Measurements from ENCODE around the gene OTX1. TPM values are rescaled to one million over a fixed set of nuclear protein-coding genes. Genes with fewer than 3 reads are reported as not detected.

The OTX1 gene
- total RNA-seq, 2 donors from 2014 or later, result not detected

DNA sequence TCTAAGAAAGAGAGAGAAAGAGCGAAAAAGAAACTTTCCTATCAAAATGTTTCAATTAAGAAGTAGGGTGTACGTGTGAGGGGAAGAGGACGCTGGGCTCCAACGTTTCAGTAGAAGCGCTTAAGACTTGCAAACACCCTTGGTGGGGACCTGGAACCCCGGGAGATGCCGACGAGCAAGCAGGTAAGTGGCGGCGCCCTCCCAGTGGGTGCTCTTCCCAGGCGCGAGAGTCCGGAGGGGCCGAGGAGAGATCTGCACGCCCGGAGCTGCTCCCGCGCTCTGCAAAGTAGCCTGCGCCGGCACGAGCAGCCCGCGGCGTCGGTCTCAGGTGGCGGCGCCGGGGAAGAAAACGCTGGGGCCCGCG, 678 bp upstream of the OTX1 start:
- no peaks in the 10 kb centered on the region for H3K9me3 ChIP-seq (ENCODE audit: control insufficient read depth, low read length, poor library complexity, severe bottlenecking)
- DNase-seq, result no peak
- peak; percentile 32 for ATAC-seq
- H3K27ac Mint-ChIP-seq, result no peak overlapping the region
- peaks cover 87% of the 10 kb centered on the region for H3K27me3 Mint-ChIP-seq
- peaks cover 8% of the 10 kb centered on the region for H3K36me3 Mint-ChIP-seq (ENCODE audit: low read depth)
- H3K4me1 Mint-ChIP-seq, result peaks cover 40% of the 10 kb centered on the region
- H3K4me3 Mint-ChIP-seq, result peak overlapping the region; percentile 95

DNA sequence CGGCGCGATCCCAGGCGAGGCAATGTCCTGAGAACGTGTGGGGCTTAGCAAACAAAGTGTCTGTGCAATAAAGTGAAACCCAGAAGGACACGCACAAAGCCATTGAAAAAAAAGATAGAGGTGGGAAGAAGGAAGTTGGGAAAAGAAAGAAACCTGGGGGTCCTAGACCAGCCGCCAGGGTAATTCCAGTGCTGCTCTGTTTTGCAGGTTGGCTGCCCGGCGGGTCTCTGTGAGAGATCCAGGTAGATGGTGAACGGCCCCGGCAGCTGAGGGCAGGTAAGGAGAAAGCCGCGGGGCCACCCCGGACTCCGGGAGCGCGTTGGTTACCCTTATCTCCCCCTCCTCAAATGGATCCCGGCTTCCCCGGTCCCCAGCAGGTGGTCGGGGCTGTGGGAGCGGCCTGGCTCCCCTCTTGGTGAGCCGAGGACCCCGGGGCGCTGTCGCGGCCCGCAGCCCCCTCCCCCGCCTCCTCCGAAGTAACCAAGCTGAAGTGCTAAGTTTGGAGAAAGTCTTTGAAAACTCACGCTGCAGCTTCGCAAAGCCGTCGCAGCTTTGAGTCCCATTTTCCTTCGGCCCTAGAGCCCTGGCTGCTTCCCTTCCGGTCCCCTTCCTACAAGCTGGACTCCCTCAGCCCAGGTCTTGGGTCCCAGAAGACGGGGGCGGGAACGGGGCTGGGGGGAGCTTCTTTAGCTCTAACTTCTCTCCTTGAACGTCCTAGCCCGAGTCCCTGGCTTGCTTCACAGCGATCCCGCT, 588 bp downstream of the OTX1 start:
- ATAC-seq (no peak), DNase-seq (no peak)
- peaks cover 7% of the 10 kb centered on the region for H3K36me3 Mint-ChIP-seq (ENCODE audit: low read depth)
- no peak overlapping the region for H3K27ac Mint-ChIP-seq
- peak overlapping the region; percentile 87 for H3K4me3 Mint-ChIP-seq
- peaks cover 86% of the 10 kb centered on the region for H3K27me3 Mint-ChIP-seq
- H3K4me1 Mint-ChIP-seq, result peaks cover 45% of the 10 kb centered on the region
- H3K9me3 ChIP-seq (ENCODE audit: control insufficient read depth, low read length, poor library complexity, severe bottlenecking), result no peaks in the 10 kb centered on the region

DNA sequence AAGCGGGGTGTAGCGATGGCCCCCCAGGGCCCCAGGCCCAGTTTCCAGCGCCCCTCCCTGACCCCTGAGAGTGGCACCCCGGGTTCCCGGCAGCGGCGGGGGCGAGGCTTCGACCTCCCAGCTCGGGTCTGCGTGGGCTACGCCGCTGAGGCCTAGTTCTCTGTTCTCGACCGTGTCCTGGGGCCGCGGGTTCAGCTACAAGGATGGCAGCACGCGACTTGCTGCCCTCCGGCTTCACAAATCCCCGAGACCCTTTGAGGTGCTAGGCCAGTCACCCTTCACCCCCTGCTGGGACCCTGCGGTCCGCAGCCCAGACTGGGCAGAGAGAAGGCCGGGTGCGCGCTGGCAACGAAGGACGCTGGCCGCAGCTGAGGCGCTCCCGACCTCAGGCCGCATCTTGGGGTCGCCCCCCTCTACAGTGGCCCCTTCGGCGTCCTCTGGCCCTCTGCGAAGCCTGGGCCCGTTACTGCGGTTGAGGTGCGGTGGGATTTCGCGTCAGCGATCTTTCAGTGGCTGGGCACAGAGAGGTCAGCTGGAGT, 1.2 kb downstream of the OTX1 start:
- peaks cover 44% of the 10 kb centered on the region for H3K4me1 Mint-ChIP-seq
- peaks cover 86% of the 10 kb centered on the region for H3K27me3 Mint-ChIP-seq
- peak overlapping the region; percentile 80 for H3K4me3 Mint-ChIP-seq
- no peak overlapping the region for H3K27ac Mint-ChIP-seq
- ATAC-seq (no peak), DNase-seq (no peak)
- H3K9me3 ChIP-seq (ENCODE audit: control insufficient read depth, low read length, poor library complexity, severe bottlenecking), result no peaks in the 10 kb centered on the region
- peaks cover 10% of the 10 kb centered on the region for H3K36me3 Mint-ChIP-seq (ENCODE audit: low read depth)

DNA sequence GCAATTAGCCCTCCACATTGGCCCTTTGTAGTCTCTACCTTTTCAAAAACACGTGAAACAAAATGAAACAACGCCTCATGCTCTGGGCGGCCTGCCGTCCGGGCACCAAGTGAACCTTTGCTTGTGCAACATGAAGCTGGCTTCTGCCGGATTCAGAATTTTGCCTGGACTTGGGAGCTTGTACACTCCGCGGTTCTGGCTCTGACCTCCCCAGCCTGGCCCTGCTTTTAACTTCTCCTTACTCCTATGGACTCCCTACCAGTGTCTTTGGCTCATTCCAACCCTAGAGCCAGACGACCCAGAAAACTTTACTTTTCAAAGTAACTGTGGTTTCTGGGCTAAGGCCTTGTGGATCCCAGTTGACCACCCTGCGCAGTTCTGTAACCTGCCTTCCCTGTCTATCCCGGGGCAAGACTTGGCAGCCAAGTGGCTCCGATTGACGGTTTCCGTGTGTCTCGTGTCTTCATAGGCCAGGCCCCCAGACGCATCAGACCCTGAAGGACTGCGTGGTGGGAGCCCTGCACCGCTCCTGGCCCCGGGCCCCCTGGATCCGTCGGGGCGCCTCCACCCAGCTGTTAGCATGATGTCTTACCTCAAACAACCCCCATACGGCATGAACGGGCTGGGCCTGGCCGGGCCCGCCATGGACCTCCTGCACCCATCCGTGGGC, 1.9 kb downstream of the OTX1 start:
- ATAC-seq (no peak), DNase-seq (no peak)
- H3K36me3 Mint-ChIP-seq (ENCODE audit: low read depth), result peaks cover 10% of the 10 kb centered on the region
- peaks cover 88% of the 10 kb centered on the region for H3K27me3 Mint-ChIP-seq
- H3K9me3 ChIP-seq (ENCODE audit: control insufficient read depth, low read length, poor library complexity, severe bottlenecking), result no peaks in the 10 kb centered on the region
- H3K4me3 Mint-ChIP-seq, result peak overlapping the region; percentile 80
- H3K4me1 Mint-ChIP-seq, result peaks cover 48% of the 10 kb centered on the region
- H3K27ac Mint-ChIP-seq, result peak overlapping the region; percentile 27

DNA sequence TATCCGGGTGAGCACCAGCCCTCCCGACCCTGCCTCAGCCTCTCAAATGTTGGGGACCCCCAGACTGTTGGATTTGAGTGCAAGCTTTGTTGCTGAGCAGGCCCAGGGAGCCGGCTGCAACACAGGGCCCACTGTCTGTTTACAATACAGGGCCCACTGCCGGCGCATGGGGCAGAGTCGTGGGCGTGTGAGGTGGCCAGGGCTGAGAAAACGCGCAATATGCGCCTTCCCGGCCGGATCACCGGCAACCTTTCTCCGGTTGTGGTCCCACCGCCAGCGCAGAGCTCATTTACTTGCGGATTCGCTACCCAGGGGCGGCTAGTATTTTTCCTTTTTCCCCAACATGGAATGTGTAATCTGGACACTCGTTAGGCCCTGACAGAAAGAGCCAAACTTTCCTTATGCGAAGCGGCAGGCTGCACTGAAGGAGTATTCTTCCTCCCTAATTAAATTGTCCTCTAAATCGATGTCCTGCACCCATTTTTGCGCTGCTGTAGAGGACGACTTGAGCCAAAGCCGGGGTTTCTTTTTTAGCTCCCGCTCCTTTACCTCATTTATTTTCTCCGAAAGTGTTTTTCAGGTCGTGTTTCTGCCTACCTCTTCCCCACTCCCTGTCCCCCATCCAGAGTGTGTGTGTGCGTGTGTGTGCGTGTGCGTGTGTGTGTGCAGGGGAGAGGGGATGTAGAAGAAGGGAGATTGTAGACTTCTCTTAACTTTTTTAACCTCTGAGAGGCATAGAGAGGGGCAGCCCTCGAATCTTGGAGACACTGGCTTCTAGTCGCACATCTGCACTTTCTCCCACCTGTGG, 2.7 kb downstream of the OTX1 start:
- Mint-ChIP-seq H3K4me3 (peak overlapping the region; percentile 80), H3K36me3 (ENCODE audit: low read depth) (peaks cover 10% of the 10 kb centered on the region), H3K27me3 (peaks cover 89% of the 10 kb centered on the region), H3K4me1 (peaks cover 46% of the 10 kb centered on the region), H3K27ac (no peak overlapping the region)
- ATAC-seq (no peak), DNase-seq (no peak)
- no peaks in the 10 kb centered on the region for H3K9me3 ChIP-seq (ENCODE audit: control insufficient read depth, low read length, poor library complexity, severe bottlenecking)

DNA sequence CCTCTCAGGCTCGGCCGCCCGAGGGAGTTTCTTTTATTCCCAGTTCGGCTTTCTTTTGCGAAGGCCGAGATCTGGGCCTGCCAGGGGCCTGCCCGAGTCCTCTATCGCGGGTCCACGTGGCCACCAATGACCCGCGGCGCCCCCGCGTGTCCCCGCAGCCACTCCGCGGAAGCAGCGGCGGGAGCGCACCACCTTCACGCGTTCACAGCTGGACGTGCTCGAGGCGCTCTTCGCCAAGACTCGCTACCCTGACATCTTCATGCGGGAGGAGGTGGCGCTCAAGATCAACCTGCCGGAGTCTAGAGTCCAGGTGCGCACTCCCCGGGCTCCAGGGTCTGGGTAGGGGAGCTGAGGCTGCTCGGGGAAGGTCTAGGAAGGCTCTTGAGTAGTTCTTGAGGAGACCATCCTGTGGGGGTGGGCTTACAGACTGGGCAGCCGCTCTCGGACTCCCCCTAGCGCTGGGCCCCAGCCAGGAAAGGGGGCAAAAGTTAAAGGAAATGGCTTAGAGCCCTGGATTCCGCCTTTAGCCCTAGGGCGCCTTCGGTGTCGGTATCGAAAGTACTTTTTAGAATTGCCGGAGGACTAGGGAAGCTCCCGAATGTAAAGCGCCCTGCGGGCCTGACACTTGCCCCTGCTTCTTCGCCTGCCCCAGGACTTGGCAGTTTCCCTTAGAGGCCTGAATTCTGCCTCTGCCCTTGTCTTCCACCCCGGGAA, 3.4 kb downstream of the OTX1 start:
- DNase-seq (no peak), ATAC-seq (no peak)
- peak overlapping the region; percentile 75 for H3K4me3 Mint-ChIP-seq
- no peaks in the 10 kb centered on the region for H3K9me3 ChIP-seq (ENCODE audit: control insufficient read depth, low read length, poor library complexity, severe bottlenecking)
- H3K27ac Mint-ChIP-seq, result no peak overlapping the region
- peaks cover 42% of the 10 kb centered on the region for H3K4me1 Mint-ChIP-seq
- peaks cover 7% of the 10 kb centered on the region for H3K36me3 Mint-ChIP-seq (ENCODE audit: low read depth)
- H3K27me3 Mint-ChIP-seq, result peaks cover 87% of the 10 kb centered on the region

DNA sequence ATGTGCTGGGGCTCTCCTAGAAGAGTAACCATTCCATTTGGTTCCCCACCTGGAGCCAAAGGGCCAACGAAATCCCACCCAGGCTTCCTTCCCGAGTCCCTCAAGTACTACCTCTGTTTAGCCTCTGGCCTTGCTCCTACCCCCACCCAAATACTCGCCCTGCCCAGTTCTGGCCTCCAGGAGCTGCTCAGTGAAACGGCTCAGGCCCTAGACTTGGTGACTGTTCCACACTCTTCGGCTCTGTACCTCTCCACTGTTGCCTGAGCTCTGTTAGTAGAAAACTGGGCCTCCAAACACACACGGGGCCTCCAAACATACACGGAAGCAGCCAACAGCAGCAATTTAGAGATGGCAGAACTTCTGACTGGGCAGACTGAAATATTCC, 4.2 kb downstream of the OTX1 start:
- Mint-ChIP-seq H3K27ac (no peak overlapping the region), H3K36me3 (ENCODE audit: low read depth) (peaks cover 5% of the 10 kb centered on the region), H3K4me3 (peak overlapping the region; percentile 75), H3K27me3 (peaks cover 79% of the 10 kb centered on the region), H3K4me1 (peaks cover 37% of the 10 kb centered on the region)
- no peaks in the 10 kb centered on the region for H3K9me3 ChIP-seq (ENCODE audit: control insufficient read depth, low read length, poor library complexity, severe bottlenecking)
- DNase-seq (no peak), ATAC-seq (no peak)

DNA sequence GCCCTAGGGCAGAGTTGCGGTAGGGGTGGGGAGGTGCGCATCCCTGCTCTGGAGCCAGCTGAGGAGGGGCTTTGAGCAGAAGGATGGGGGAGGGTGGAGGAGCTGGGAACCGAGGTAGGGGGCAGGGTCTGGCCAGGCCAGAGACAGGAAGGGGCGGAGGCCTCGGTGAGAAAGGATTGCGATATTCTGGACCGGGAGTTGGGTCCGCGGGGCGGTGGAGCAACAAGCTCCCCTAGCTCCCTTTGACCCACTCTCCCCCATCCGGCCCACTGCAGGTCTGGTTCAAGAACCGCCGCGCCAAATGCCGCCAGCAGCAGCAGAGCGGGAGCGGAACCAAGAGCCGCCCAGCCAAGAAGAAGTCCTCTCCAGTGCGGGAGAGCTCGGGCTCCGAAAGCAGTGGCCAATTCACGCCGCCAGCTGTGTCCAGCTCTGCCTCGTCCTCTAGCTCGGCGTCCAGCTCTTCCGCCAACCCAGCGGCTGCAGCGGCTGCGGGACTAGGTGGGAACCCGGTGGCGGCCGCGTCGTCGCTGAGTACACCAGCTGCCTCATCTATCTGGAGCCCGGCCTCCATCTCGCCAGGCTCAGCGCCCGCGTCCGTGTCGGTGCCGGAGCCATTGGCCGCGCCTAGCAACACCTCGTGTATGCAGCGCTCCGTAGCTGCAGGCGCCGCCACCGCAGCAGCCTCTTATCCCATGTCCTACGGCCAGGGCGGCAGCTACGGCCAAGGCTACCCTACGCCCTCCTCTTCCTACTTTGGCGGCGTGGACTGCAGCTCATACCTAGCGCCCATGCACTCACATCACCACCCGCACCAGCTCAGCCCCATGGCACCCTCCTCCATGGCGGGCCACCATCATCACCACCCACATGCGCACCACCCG, 4.8 kb downstream of the OTX1 start:
- H3K27ac Mint-ChIP-seq, result no peak overlapping the region
- no peaks in the 10 kb centered on the region for H3K9me3 ChIP-seq (ENCODE audit: control insufficient read depth, low read length, poor library complexity, severe bottlenecking)

DNA sequence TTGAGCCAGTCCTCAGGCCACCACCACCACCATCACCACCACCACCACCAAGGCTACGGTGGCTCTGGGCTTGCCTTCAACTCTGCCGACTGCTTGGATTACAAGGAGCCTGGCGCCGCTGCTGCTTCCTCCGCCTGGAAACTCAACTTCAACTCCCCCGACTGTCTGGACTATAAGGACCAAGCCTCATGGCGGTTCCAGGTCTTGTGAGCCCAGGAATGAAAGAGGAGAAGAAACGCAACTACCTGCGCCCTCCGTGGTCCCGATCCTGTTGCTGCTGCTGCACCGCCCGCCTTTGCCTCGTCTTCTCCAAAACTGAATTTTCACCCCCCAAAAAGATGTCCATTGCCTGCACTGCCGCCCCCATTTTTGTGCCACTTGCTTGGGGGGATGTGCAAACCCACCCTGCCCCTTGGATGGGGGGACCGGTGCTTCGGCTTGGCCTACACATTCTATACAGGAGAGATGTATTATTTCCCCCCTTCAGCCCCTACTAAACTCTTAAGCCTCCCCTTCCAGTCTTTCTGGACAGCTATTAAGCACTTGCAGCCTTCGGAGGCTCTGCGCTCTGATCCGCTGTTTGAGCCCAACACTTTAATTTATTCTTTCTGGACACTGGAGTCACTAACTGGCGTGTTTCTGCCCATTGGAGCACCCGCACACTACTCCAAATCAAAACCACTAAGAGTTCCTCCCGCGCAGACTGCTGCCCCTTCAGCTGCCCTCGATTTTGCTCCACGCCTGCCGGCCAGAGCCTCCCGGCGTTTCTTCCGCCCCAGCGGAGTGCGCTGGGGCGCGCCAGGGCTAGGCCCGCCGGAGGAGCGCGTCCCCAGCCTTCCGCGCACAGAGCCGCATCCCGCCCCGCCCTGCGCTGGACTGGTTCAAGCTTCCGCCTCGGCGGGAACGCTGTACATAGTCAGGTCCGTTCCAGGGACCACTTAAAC, 5.7 kb downstream of the OTX1 start:
- Mint-ChIP-seq H3K27ac (peak overlapping the region; percentile 2), H3K4me1 (peaks cover 33% of the 10 kb centered on the region), H3K4me3 (peak overlapping the region; percentile 78), H3K27me3 (peaks cover 78% of the 10 kb centered on the region), H3K36me3 (ENCODE audit: low read depth) (peaks cover 6% of the 10 kb centered on the region)
- no peak for DNase-seq
- H3K9me3 ChIP-seq (ENCODE audit: control insufficient read depth, low read length, poor library complexity, severe bottlenecking), result peaks cover 3% of the 10 kb centered on the region
- no peak for ATAC-seq

More for the DNA sequence above, 4.8 kb downstream of the OTX1 start:
- H3K36me3 Mint-ChIP-seq (ENCODE audit: low read depth), result peaks cover 6% of the 10 kb centered on the region
- ATAC-seq (no peak), DNase-seq (no peak)
- H3K4me1 Mint-ChIP-seq, result peaks cover 38% of the 10 kb centered on the region
- peaks cover 81% of the 10 kb centered on the region for H3K27me3 Mint-ChIP-seq
- peak overlapping the region; percentile 78 for H3K4me3 Mint-ChIP-seq

DNA sequence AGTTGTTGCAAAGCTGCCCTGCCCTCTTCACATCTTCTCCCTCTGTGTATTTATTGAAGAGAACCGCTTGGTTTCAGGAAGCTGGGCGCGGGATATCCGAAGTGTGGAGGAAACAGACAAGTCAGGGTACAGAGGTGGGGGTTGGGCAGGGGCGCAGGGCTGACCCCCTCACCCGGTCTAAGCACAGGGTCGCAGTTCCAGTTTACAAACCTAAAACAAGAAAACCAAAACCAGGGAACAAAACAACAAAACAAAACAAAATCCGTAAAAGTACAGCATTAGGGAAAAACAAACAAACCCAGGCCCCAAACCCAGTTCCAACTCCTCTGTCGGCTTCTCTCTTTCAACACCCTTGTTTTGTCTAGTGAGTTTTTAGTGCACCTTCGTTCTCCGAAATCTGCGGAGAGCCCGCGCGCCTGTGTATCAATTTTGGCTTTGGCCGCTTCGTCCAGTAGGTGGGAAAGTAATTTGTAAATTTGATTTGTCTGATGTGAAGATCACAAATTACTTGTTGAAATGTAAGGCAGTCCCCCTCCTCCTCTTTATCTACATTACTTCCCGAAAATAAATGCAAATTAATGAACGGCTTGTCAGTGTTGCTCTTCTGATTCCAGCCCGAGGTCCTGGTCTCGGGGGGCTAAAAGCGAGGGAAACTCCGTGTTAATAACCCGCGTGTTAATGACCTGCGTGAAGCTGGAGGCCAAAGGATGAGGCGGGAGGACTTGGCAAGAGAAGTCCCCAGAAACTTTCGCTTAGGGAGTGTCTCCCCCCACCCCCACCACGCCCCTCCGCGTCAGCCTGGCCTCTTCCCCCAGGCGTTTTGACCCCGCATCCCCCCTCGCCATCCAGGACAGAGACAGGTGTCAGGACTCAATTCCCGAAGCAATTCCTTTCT, 6.9 kb downstream of the OTX1 start:
- ATAC-seq, result no peak
- Mint-ChIP-seq H3K4me3 (peak overlapping the region; percentile 75), H3K4me1 (peaks cover 32% of the 10 kb centered on the region), H3K36me3 (ENCODE audit: low read depth) (peaks cover 6% of the 10 kb centered on the region), H3K27ac (peak overlapping the region; percentile 2), H3K27me3 (peaks cover 77% of the 10 kb centered on the region)
- peaks cover 3% of the 10 kb centered on the region for H3K9me3 ChIP-seq (ENCODE audit: control insufficient read depth, low read length, poor library complexity, severe bottlenecking)
- no peak for DNase-seq
